ENCODE measurements around the gene C1orf210. TPM values are rescaled to one million over a fixed set of nuclear protein-coding genes. Genes with fewer than 3 reads are reported as not detected.

Gene C1orf210
- total RNA-seq: not detected in 2 replicates

DNA sequence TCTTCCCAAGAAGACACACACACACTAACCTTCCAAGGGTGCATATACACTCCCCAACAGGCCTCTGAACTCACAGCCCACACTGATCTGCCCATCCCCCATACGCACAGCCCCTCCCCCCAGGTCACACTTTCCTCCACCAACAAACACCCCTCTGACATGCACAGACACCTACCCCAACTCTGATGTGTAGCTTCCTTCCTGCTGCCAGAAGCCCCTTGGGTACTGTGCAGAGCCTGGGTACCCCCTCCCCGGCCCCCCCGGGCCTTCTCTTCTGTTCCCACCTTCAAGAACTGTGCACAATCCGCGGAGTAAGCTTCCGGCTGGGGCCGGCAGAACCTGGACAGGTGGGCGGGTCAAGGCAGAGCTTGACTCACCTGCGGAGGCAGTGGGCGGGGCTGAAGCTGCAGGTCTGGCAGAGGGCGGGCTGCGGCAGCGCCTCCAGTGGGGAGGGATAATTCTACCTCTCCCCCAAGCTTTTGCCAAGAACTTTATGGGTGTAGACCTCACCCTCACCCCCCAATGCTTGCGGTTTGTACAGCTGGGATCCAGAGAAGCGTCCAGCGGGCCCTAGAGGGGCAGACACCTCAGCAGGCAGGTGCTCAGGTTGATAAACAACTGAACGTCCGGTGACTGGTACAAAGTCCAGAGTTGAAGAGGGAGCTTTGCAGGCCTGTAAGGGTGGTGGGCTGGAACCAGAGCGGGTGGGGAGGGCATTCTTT lies at the start of gene C1orf210:
Gene C1orf210 (minus strand): TSS at position 313 of the 722 bp plus-strand sequence. CDS start 2,311 bp downstream, outside the sequence.

DNA sequence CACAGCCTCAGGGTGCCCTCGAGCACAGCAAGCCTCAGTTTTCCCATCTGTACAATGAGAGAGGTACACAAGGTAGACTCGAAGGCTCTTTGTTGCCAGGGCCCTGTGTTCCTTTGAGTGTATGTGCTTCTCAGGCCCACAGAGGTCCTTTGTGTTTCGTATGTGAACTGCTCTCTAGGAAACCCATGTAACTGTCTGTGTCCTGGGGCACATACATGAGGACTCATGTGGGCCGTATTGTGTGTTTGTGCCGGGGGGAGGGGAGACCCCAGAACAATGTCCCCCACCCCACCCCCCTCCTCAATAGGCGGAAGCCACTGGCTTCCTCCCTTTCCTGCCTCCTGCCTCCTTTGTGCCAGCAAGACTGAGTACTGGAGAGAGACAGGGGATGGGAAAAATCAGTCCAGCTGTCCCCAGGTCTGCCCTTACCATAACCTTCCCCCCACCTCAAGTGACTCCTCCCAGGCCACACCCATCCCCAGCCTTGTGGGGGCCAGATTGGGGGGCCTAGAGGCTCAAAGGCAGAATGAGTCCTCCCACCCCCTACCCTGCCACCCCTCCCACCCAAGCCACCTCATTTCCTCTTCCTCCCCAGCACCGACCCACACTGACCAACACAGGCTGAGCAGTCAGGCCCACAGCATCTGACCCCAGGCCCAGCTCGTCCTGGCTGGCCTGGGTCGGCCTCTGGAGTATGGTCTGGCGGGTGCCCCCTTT lies 15.2 kb upstream of the C1orf210 start, which contains the start of gene TIE1:
Gene TIE1 (plus strand): TSS at position 605 of the 717 bp plus-strand sequence. CDS start 90 bp downstream, at position 695.

DNA sequence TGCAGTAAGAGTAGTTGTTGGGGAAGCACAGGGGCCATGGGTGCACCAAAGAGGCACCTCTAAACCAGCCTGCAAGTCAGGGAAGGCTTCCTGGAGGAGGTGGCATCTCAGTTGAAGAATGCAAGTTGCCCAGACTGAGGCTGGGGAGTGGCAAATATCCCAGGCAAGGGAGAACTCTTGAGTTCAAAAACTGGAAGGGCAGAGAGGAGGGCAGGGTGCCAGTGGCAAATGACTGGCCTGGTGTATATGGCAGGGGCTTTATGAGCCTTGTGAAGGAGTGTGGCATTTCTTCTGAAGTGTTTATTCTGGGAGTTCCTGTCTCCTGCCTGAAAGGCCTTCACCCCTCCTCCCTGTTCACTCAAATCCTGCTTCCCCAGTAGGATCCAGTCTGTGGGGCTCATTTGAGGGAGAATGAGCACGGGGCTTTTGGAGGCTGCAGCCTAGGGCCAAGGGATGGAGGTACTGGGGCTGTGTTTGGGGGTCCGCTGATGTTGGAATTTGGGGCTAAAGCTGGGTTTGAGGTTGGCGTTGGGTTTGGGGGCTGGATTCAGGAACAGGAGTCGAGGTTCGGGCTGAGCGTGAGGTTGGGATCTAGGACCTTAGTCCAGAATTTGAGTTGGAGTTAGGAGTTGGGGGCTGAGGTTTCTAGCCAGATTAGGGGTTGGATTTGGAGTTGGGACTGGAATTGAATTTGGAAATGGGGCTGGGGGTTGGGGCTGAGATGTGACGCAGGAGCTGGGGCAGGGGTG lies 15.6 kb downstream of the C1orf210 start, which contains the start of gene TMEM125:
Gene TMEM125 (plus strand): TSS at position 357 of the 749 bp plus-strand sequence. CDS start 2,740 bp downstream, outside the sequence.

Other genes with a start within 250 kb of the C1orf210 start
- 32.6 and 39.9 TPM in 2 replicates for gene EBNA1BP2, start 113.3 kb downstream of the C1orf210 start, total RNA-seq
- gene CFAP57, start 113.3 kb downstream of the C1orf210 start, total RNA-seq: 0.16 and 0.26 TPM in 2 replicates
- gene TMEM125, start 15.6 kb downstream of the C1orf210 start, total RNA-seq: not detected in 2 replicates
- gene TIE1, start 15.4 kb upstream of the C1orf210 start, total RNA-seq: 0.34 and 0.79 TPM in 2 replicates
- gene MPL, start 52.2 kb upstream of the C1orf210 start, total RNA-seq: not detected in 2 replicates
- 1.2 and 8.7 TPM in 2 replicates for gene CDC20, start 73.4 kb upstream of the C1orf210 start, total RNA-seq
- 40.2 and 48.2 TPM in 2 replicates for gene ELOVL1, start 82.4 kb upstream of the C1orf210 start, total RNA-seq
- gene MED8, start 104.2 kb upstream of the C1orf210 start, total RNA-seq: 50.4 and 58.3 TPM in 2 replicates
- gene SZT2, start 104.3 kb upstream of the C1orf210 start, total RNA-seq: 18.3 and 23.3 TPM in 2 replicates
- 20.5 and 21.8 TPM in 2 replicates for gene HYI, start 168.3 kb upstream of the C1orf210 start, total RNA-seq
- gene PTPRF, start 245.3 kb upstream of the C1orf210 start, total RNA-seq: 15.3 and 40.0 TPM in 2 replicates

Measured in bronchial smooth muscle cell (primary cell).